ENCODE results near the gene ZNF526.

GRCh38 chr19:42267644-42268141, 47.6 kb downstream of the ZNF526 start:
- TF ChIP-seq YY1 (IDR thresholded peaks at IDR 0.05; ENCODE audit: insufficient read depth, insufficient read length) (no peak), SUZ12 (IDR thresholded peaks at IDR 0.05; ENCODE audit: extremely low read depth, insufficient read depth, insufficient read length) (no peak)

All from NT2/D1 (cell line).